ENCODE results near the gene MRPL54. TPM values are rescaled to one million over a fixed set of nuclear protein-coding genes. Genes with fewer than 3 reads are reported as not detected.

Gene MRPL54
- total RNA-seq, 1 experiment from 2014 or later: 23.9 TPM

DNA sequence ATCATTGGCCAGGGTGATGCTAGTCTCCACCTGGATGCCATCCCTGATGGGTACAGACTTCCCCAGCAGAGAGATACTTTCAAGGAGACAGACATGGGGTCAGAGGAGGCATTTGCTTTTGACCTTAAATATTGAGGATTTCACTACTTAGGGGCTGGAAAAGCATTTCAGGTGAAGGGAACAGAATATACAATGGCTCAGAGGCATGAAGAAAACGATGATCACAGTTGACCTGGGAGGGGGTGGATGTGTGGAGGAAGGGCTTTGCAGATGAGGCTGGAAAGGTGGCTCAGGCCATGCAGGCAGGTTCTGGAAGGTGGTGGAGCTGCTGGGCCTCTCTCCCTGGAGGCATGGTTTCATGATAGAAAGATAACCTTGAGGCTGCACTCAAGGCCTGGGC lies 19.8 kb downstream of the MRPL54 start:
- Histone ChIP-seq H3K27me3 (no peaks in the 10 kb centered on the region), H3K4me1 (no peaks in the 10 kb centered on the region), H3K4me3 (no peak overlapping the region), H3K9me3 (replicated peaks) (no peaks in the 10 kb centered on the region; the same call in 1 of the 2 replicates), H3K27ac (no peak overlapping the region), H3K36me3 (no peaks in the 10 kb centered on the region)
- no peak for DNase-seq

DNA sequence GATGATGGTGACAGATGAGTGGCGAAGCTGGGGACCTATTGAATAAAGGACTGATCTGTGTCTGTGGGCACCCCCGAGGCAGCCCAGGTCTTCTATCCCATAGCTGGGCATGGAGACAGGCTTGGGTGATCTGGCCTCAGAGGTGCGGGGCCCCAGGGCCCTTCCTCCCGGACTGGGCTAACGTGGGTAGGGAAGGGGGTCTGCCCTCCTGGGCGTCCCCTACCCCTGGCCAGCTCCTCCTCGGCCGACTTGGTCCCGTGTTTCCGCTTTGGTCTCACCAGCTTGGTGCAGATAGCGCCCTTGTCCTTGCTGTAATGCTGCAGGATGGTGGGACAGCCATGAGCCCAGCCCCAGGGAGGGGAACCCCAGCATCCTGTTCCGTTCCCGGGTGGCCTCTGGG lies 20.4 kb downstream of the MRPL54 start:
- Histone ChIP-seq H3K4me3 (no peak overlapping the region), H3K9me3 (replicated peaks) (no peaks in the 10 kb centered on the region; the same call in 1 of the 2 replicates), H3K4me1 (no peaks in the 10 kb centered on the region), H3K36me3 (no peaks in the 10 kb centered on the region), H3K27ac (no peak overlapping the region), H3K27me3 (no peaks in the 10 kb centered on the region)
- DNase-seq: no peak

DNA sequence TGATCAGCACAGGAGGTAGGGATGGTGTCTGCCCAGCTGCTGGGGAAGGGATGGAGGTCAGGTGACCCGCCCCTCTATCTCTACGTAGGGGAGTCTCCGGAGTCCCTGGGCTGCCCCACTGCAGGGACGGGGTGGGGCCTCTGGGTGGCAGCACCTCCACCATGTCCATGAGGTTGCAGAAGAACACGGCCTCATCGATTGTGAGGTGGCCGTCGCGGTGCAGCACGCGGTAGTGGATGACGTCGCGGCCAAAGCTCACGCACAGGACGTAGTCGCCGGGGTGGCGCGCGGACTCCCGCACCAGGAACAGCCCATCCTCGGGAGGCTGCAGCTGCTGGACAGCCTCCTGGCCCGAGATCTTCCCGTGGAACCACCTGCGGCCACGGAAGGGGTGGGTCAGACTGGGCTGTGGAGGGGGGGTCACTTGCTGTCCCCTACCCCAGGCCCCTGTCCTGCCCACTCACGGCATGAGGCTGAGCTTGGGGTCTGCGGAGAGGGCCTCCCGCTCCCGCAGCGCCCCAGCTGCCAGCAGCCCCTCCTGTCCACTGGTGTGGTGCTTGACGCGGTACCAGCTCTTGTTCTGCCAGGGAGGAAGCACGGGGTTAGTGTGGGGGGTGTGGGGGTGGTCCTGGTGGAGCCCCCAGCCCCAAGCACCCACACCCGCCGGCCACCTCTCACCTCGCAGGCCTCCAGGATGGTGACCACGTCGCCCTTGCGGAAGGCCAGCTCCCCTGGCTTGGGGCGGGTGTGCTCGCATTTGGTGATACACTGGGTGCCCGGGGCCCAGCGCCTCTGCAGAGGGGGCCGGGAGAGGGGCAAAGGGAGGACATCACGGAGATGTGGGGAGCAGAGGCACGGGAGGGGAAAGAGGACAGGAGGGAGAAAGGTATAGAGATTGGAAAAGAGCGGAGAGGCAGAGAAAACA lies 21.4 kb downstream of the MRPL54 start:
- H3K27me3 ChIP-seq: no peaks in the 10 kb centered on the region
- H3K27ac ChIP-seq: no peak overlapping the region
- DNase-seq: peak in 1 of 2 experiments; percentile 22
- no peaks in the 10 kb centered on the region for H3K36me3 ChIP-seq
- H3K4me1 ChIP-seq: no peaks in the 10 kb centered on the region
- no peaks in the 10 kb centered on the region; the same call in 1 of the 2 replicates for H3K9me3 ChIP-seq (replicated peaks)
- H3K4me3 ChIP-seq: no peak overlapping the region

DNA sequence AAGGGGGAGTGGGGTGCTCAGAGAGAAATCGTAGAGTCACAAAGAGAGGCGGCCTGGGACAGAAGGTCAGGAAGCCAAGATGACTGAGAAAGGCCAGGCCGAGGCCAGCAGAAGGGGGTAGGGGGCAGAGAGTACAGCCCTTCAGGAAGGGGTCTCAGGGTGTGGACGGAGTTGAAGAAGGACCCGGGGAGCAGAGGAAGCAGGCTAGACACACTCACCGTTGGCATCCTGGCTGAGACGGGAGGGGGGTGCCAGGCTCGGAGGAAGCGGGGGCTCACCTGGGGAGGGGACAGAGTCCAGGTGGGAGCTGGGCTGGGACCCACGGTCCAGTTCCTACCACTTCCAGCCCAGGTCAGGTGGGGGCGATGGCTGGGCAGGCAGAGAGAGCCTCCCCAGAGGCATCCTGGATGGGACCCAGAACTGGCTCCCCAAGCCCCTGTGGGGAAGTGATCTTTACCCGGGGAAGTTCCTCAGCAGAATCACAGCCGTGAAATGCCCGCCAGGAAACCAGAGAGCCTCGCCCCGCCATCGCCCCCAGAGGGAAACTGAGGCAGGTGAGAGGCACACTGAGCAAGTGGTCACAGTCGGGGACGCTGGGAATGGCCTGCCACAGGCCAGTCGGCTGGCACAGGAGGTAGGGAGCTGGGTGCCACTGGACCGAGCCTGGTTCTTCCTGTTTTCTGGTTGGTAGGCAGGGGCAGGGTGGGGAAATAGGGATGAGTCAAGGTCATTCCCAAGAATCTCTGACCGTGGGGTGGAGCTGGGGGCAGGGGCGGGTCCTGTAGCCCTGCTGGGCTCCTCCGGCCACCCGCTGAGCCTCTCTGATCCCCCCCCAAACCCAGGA lies 22.3 kb downstream of the MRPL54 start:
- DNase-seq: no peak
- Histone ChIP-seq H3K36me3 (no peaks in the 10 kb centered on the region), H3K27me3 (no peaks in the 10 kb centered on the region), H3K9me3 (replicated peaks) (no peaks in the 10 kb centered on the region; the same call in 1 of the 2 replicates), H3K4me1 (no peaks in the 10 kb centered on the region), H3K4me3 (no peak overlapping the region), H3K27ac (no peak overlapping the region)

DNA sequence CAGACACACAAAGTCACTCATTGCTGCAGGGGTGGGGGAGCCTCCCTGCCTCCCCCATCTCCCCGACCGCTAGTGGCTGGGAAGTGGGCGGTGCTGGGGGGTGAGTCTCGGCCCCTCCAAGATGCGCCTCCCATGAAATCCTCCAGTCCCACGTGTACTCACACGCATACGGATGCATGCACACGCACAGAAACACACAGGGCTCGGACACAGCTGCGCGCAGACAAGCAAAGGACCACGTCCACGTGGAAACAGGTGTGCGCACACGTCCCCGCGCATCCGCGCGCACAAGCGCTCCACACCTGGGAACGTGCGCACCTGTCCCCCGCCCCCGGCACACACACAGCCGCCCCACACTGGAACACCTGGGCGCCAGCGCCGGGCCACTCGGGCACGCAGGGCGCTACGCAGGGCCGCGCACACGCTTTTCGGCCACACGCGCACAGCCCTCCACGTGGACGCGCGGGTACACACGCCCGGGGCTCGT lies 23.0 kb downstream of the MRPL54 start:
- Histone ChIP-seq H3K27me3 (no peaks in the 10 kb centered on the region), H3K36me3 (no peaks in the 10 kb centered on the region), H3K9me3 (replicated peaks) (no peaks in the 10 kb centered on the region; the same call in 1 of the 2 replicates), H3K4me1 (no peaks in the 10 kb centered on the region), H3K4me3 (no peak overlapping the region), H3K27ac (no peak overlapping the region)
- no peak for DNase-seq

DNA sequence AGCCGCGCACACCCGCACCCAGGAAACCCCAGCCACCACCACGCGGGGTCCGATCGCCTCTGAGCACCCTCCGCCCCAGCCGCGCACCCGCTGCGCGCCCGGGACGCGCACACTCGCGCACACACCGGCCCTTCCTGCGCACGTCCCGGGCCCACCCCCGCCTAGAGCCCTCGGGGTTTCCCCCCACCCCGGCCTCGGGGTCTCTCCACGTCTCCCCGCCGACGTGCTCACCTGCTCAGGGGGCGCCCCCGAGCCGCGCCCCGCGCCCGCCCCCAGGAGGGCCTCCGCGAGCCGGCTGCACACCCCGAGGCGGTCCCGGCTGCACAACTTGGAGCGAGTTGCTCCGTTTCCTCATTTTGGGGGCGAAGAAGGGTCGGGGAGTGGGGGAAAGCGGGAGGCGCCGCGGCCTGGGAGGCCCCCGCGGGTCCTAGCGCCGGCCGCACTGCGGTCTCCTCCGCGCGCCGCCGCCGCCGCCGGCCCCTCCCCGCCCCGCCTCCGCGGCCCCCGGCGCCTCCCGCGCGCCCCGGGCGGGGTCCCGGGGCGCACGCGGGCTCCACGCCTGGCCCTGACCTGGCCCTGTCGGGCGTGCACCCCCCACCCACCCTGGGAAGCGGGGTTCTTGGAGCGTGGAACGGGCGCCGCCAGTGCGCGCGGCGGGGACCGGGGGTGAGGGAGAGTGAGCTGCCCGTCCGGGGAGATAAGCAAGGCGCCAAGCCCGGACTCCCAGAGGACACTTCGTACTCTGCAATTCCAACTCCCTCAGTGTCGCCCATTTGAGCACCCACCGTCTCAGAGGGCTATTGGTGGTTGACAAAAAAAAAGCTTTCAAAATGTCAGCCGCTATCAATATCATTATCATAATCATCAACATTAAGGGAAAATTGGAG lies 23.7 kb downstream of the MRPL54 start, which contains the start of gene MATK:
Gene MATK (minus strand): TSS at position 444 of the 887 bp plus-strand sequence. CDS start 1,246 bp downstream, outside the sequence.
- Histone ChIP-seq H3K36me3 (no peaks in the 10 kb centered on the region), H3K27ac (no peak within 1 kb of the TSS), H3K4me1 (no peaks in the 10 kb centered on the region), H3K27me3 (no peaks in the 10 kb centered on the region), H3K4me3 (no peak within 1 kb of the TSS), H3K9me3 (replicated peaks) (no peaks in the 10 kb centered on the region; the same call in 1 of the 2 replicates)
- no peak for DNase-seq

DNA sequence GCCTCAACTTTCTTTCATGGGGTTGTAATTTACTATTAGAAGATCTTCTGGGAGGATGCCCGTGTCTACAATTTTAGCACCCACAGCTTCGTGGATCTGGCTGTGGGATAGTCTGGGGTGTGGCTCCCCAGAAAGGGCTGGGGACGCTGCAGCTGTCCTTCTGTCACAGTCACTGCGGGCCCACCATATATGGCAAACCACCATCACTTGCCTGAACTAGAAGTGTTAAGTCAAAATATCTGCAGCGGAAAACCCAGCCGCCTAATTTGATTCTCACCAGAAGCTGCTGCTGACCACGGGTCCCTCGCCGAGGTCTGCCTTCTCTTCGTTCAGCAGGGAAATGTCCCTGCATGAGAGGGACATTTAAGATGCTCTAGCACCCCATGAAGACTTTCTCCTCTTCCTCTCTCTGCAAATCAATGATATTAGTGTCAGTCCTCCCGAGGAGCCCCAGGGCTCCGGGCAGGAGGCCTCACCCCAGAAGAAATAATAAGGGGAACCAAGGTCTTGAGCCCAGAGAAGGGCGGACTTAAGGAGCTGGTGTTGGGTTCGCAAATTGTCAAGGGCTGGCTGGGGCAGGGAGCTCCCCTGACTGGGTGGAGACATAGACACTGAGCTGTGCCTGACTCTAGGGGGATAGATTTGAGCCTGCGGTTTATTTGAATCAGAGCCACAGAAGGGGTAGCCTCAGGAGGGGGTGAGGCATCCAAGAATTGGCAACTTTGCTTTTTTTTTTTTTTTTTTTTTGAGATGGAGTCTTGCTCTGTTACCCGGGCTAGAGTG lies 26.7 kb downstream of the MRPL54 start:
- no peaks in the 10 kb centered on the region for H3K4me1 ChIP-seq
- no peaks in the 10 kb centered on the region for H3K36me3 ChIP-seq
- H3K27ac ChIP-seq: no peak overlapping the region
- H3K27me3 ChIP-seq: no peaks in the 10 kb centered on the region
- no peak for DNase-seq
- H3K4me3 ChIP-seq: no peak overlapping the region
- H3K9me3 ChIP-seq (replicated peaks): no peaks in the 10 kb centered on the region

DNA sequence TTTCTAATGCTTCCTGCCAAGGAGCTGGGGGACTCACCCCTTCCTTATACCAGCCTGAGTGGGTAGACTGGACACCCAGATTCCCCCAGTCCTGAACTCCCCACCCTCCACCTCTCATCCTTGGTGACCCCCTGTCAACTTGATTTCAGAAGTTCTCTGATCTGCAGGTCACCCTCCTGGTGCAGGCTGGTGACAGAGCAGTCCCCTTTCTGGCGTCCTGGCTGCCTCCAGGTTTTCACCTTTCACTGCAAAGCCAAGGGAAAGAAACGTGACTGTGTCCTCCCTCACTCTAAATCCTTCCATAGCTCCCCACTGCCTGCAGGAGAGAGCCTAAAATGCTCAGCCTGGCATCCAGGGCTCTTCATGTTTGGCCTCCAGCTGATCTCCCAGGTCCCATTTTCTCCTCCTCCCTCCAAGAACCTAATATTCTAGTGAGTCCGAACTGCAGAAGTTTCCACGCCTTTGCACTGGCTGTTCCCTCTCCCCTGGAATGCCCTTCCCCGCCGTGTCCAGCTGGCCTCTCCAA lies 27.8 kb downstream of the MRPL54 start:
- no peaks in the 10 kb centered on the region for H3K27me3 ChIP-seq
- H3K4me1 ChIP-seq: no peaks in the 10 kb centered on the region
- no peak overlapping the region for H3K27ac ChIP-seq
- no peak overlapping the region for H3K4me3 ChIP-seq
- H3K9me3 ChIP-seq (replicated peaks): no peaks in the 10 kb centered on the region
- no peak for DNase-seq
- no peaks in the 10 kb centered on the region for H3K36me3 ChIP-seq

DNA sequence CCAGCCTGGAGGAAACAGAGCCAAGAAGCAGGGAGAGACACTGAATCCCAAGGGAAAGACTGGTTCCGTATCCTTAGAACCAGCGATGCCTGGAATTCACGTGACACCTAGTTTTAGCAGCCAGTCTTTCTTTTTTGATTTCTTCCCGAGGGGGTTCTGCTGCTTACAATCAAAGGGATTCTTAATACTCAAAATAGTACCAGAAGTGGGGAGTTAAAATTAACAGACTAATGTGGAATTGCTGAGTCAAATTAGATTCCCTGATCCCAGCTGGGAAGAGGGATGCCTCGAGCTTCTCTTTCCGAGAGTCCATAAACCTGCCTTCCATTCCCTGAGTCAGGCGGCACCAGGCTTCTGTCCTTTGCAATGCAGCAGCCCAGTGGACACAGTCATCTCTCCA lies 28.5 kb downstream of the MRPL54 start:
- H3K9me3 ChIP-seq (replicated peaks): no peaks in the 10 kb centered on the region
- H3K4me1 ChIP-seq: no peaks in the 10 kb centered on the region
- DNase-seq: no peak
- no peak overlapping the region for H3K27ac ChIP-seq
- no peaks in the 10 kb centered on the region for H3K36me3 ChIP-seq
- H3K4me3 ChIP-seq: no peak overlapping the region
- no peaks in the 10 kb centered on the region for H3K27me3 ChIP-seq

DNA sequence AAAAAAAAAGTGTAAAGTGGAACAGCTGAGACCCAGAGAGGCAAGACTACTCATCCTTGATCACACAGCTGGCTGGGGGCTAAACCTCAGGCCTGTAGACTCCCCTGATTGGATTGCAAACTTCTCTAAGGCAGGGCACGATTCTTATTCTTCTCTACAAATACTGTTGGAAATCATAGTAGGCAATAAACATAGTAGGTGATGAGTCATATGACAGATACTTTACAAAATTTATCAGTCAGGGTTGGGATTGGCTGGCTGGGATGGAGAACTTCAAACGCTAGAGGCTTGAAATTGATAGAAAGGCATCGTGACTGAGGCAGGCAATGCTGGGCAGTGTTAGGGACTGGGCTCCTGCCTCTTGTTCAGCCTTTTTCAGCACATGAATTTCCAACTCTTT lies 29.6 kb downstream of the MRPL54 start:
- Histone ChIP-seq H3K9me3 (replicated peaks) (peaks cover 4% of the 10 kb centered on the region; the same call in 1 of the 2 replicates), H3K27ac (no peak overlapping the region), H3K36me3 (no peaks in the 10 kb centered on the region), H3K4me3 (no peak overlapping the region), H3K4me1 (no peaks in the 10 kb centered on the region), H3K27me3 (no peaks in the 10 kb centered on the region)
- DNase-seq: no peak

DNA sequence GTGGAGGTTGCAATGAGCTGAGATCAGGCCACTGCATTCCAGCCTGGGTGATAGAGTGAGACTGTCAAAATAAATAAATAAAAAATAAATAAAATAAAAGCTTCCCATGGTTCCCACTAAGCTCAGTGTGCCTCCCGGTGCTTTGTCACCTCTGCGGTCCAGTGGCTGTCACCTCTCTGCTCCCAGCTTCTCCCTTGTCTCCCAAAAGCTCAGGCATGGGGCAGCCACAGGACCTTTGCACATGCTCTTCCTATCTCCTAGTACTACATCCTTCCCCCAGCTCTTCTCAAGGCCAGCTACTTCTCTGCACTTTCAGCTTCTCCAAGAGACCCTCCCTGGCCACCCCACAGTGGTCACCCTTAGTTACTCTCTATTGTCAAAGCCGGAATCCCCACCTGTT lies 31.3 kb downstream of the MRPL54 start:
- H3K4me3 ChIP-seq: no peak overlapping the region
- no peak for DNase-seq
- H3K27ac ChIP-seq: no peak overlapping the region
- no peaks in the 10 kb centered on the region for H3K36me3 ChIP-seq
- no peaks in the 10 kb centered on the region for H3K27me3 ChIP-seq
- H3K4me1 ChIP-seq: no peaks in the 10 kb centered on the region
- H3K9me3 ChIP-seq (replicated peaks): peaks cover 4% of the 10 kb centered on the region; the same call in 1 of the 2 replicates

DNA sequence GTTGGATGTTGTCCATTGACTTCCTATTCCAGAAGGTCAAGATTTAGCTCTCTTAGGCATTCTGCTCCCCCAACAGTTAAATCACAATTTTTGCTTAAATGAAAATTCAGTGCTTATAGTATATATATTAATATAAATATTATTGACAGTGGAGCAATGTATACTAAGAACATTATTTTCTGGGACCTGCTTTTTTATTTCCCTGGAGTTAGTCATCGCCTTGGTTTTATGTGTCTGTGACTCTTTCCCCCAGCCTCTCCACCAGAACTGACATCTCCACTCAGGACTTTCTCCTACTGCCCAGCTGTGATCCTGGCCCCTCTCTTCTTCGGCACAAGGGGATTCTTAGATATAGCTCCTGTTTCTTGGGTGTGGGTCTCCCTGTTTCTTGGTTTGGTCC lies 33.9 kb downstream of the MRPL54 start:
- no peak for DNase-seq
- Histone ChIP-seq H3K9me3 (replicated peaks) (peaks cover 4% of the 10 kb centered on the region; the same call in 1 of the 2 replicates), H3K4me1 (no peaks in the 10 kb centered on the region), H3K27ac (no peak overlapping the region), H3K27me3 (peaks cover 7% of the 10 kb centered on the region), H3K4me3 (no peak overlapping the region), H3K36me3 (no peaks in the 10 kb centered on the region)

DNA sequence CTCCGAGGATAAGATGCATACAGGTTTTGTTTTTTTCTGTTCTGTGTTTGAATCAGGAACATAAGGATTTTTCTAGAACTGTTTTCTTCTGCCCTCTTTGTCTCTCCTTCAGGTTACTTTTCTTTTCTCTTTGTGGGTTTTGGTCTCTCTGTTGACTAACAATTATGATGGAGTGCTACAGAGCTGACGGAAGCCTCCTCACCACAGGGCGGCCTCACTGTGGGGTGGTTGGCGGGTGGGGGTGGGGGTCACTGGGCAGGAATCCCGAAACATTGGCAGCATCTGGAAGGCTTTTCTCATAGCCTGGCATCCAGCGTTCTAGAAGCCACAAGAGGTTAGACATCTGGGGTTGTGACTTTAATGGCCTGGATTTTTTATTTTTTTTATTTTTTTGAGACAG lies 35.7 kb downstream of the MRPL54 start:
- no peak overlapping the region for H3K4me3 ChIP-seq
- H3K27ac ChIP-seq: no peak overlapping the region
- no peak for DNase-seq
- peaks cover 4% of the 10 kb centered on the region; the same call in 1 of the 2 replicates for H3K9me3 ChIP-seq (replicated peaks)
- no peaks in the 10 kb centered on the region for H3K4me1 ChIP-seq
- peaks cover 20% of the 10 kb centered on the region for H3K27me3 ChIP-seq
- no peaks in the 10 kb centered on the region for H3K36me3 ChIP-seq
